Measurements from ENCODE around the gene DSE.

GRCh38 chr6:116434056-116434725 is 63.4 kb downstream of the DSE start:
- no peak for TF ChIP-seq CTCF (conservative IDR thresholded peaks at IDR 0.05 in 1 of 2, IDR thresholded peaks at IDR 0.05 in 1 of 2; ENCODE audit: low read depth in 1 of 2, low read length in 2 of 2)
- no peak for TF ChIP-seq EZH2 (IDR thresholded peaks at IDR 0.05; ENCODE audit: low read length, missing control alignments)
